Measurements from ENCODE around the gene FRMD1. TPM values are rescaled to one million over a fixed set of nuclear protein-coding genes. Genes with fewer than 3 reads are reported as not detected.

FRMD1 gene
- total RNA-seq, 1 experiment from 2014 or later, result not detected

DNA sequence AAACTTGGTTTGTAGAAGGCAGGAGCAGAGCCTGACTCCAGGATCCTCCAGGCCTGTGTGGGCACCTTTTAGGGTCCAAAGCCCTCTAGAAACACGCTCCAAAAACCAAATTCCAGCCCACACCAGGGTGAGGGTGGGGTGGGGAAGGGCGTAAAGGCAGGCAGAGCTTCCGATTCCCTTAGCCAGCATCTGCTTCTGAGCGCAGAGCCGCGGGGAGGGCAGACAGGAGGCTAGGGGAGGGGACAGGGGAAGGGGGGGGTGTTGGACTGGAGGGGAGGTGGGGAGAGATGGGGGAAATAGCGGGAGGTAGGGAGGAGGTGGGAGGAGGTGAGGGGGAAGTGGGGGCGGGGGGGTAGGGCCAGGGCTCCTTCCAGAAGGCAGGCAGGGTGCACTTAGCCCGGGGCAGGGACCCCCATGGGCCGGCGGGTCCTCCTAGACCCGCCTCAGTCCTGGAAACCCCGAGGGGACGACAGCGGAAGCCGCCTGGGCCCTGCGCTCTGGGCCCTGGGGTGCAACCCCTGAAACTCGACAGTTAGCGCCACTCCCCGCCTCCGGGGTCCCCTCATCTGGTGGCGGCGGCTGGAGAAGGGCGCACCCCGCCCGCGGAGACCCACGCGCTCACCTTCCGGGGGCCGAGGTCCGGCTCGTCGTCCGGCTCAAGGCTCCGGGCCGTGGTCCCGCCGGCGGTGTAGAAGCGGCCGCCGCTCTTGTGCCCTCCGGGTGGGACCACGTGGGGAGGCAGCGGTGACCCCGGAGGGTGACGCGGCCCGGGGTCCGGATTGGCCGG, 22.0 kb upstream of the FRMD1 start:
- POLR2A ChIA-PET, result no interaction called here
- H3K4me1 ChIP-seq (ENCODE audit: control insufficient read depth in 1 of 2, insufficient read depth in 2 of 2, low read length in 2 of 2), result no peaks in the 10 kb centered on the region
- no peaks in the 10 kb centered on the region for H3K79me2 ChIP-seq (ENCODE audit: insufficient read depth, low read length)
- H2AFZ ChIP-seq (ENCODE audit: low read depth, low read length, poor library complexity, severe bottlenecking), result no peak overlapping the region
- H3K4me2 ChIP-seq (ENCODE audit: low read length), result no peak overlapping the region
- TF ChIP-seq POLR2A (IDR thresholded peaks at IDR 0.05; ENCODE audit: borderline replicate concordance, extremely low read depth, insufficient read depth, insufficient read length) (no peak), SP1 (IDR thresholded peaks at IDR 0.05; ENCODE audit: low read depth) (no peak), EGR1 (IDR thresholded peaks at IDR 0.05; ENCODE audit: low read depth) (no peak), EZH2phosphoT487 (IDR thresholded peaks at IDR 0.05; ENCODE audit: borderline replicate concordance) (no peak), YY1 (IDR thresholded peaks at IDR 0.05; ENCODE audit: extremely low read depth, insufficient replicate concordance, low read depth, low read length) (no peak), FOSL1 (IDR thresholded peaks at IDR 0.05; ENCODE audit: low read depth) (no peak), SIN3A (IDR thresholded peaks at IDR 0.05; ENCODE audit: low read depth) (no peak), ZFX (IDR thresholded peaks at IDR 0.05) (no peak), EZH2 (IDR thresholded peaks at IDR 0.05) (no peak), RAD21 (IDR thresholded peaks at IDR 0.05; ENCODE audit: low read depth) (no peak), CEBPB (IDR thresholded peaks at IDR 0.05; ENCODE audit: low read depth) (no peak), SRF (IDR thresholded peaks at IDR 0.05; ENCODE audit: low read depth) (no peak), TCF7L2 (IDR thresholded peaks at IDR 0.05; ENCODE audit: borderline replicate concordance, extremely low read depth, insufficient read depth, insufficient read length) (no peak), JUND (IDR thresholded peaks at IDR 0.05) (no peak), POLR2AphosphoS5 (IDR thresholded peaks at IDR 0.05; ENCODE audit: low read depth, low read length) (no peak)
- TF ChIP-seq, protein P1, sequence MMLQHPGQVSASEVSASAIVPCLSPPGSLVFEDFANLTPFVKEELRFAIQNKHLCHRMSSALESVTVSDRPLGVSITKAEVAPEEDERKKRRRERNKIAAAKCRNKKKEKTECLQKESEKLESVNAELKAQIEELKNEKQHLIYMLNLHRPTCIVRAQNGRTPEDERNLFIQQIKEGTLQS (IDR thresholded peaks at IDR 0.05), result no peak
- TF ChIP-seq, protein P2, sequence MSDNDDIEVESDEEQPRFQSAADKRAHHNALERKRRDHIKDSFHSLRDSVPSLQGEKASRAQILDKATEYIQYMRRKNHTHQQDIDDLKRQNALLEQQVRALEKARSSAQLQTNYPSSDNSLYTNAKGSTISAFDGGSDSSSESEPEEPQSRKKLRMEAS (IDR thresholded peaks at IDR 0.05), result no peak
- TF ChIP-seq, protein P3, sequence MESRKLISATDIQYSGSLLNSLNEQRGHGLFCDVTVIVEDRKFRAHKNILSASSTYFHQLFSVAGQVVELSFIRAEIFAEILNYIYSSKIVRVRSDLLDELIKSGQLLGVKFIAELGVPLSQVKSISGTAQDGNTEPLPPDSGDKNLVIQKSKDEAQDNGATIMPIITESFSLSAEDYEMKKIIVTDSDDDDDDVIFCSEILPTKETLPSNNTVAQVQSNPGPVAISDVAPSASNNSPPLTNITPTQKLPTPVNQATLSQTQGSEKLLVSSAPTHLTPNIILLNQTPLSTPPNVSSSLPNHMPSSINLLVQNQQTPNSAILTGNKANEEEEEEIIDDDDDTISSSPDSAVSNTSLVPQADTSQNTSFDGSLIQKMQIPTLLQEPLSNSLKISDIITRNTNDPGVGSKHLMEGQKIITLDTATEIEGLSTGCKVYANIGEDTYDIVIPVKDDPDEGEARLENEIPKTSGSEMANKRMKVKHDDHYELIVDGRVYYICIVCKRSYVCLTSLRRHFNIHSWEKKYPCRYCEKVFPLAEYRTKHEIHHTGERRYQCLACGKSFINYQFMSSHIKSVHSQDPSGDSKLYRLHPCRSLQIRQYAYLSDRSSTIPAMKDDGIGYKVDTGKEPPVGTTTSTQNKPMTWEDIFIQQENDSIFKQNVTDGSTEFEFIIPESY (IDR thresholded peaks at IDR 0.05; ENCODE audit: extremely low read depth, insufficient replicate concordance, low read length), result no peak
- TF ChIP-seq, protein P4, sequence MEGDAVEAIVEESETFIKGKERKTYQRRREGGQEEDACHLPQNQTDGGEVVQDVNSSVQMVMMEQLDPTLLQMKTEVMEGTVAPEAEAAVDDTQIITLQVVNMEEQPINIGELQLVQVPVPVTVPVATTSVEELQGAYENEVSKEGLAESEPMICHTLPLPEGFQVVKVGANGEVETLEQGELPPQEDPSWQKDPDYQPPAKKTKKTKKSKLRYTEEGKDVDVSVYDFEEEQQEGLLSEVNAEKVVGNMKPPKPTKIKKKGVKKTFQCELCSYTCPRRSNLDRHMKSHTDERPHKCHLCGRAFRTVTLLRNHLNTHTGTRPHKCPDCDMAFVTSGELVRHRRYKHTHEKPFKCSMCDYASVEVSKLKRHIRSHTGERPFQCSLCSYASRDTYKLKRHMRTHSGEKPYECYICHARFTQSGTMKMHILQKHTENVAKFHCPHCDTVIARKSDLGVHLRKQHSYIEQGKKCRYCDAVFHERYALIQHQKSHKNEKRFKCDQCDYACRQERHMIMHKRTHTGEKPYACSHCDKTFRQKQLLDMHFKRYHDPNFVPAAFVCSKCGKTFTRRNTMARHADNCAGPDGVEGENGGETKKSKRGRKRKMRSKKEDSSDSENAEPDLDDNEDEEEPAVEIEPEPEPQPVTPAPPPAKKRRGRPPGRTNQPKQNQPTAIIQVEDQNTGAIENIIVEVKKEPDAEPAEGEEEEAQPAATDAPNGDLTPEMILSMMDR (IDR thresholded peaks at IDR 0.05 in 2 of 3, conservative IDR thresholded peaks at IDR 0.05 in 1 of 3; ENCODE audit: borderline replicate concordance in 1 of 3, insufficient read depth in 1 of 3, low read depth in 2 of 3, low read length in 2 of 3), result no peak
- RAD21 ChIA-PET (ENCODE audit: low non-redundant PET in 1 of 2, low total read pairs in 2 of 2, uncharacterized antibody in 2 of 2, unreplicated experiment in 2 of 2), result no interaction called here
- H3K9me2 ChIP-seq (ENCODE audit: insufficient read depth), result no peaks in the 10 kb centered on the region
- no peaks in the 10 kb centered on the region for H3K36me3 ChIP-seq (ENCODE audit: control insufficient read depth in 1 of 2, insufficient read depth in 2 of 2, low read length in 2 of 2)
- ATAC-seq, result no peak
- no peaks in the 10 kb centered on the region for H3K9me3 ChIP-seq (ENCODE audit: control insufficient read depth in 1 of 2, insufficient read depth in 1 of 2, low read depth in 1 of 2, low read length in 2 of 2)
- H3K27ac ChIP-seq (ENCODE audit: low read depth, low read length), result no peak overlapping the region
- CTCF ChIA-PET, result no interaction called here
- intact Hi-C loops (cut with micrococcal nuclease), result no loop called here
- no peak overlapping the region for H3K9ac ChIP-seq (ENCODE audit: low read length)
- H3K27me3 ChIP-seq (ENCODE audit: insufficient read depth, low read length), result no peaks in the 10 kb centered on the region
- H4K20me1 ChIP-seq (ENCODE audit: insufficient read depth), result no peaks in the 10 kb centered on the region
- no peak for DNase-seq (ENCODE audit: low read depth, low spot score)
- H3K4me3 ChIP-seq (replicated peaks in 1 of 2; ENCODE audit: low read depth in 1 of 2, low read length in 2 of 2), result no peak overlapping the region
- no TSS peak for BruUV-seq (replicated peaks)

All from HCT116 (cell line).